Lung (tissue), 12 donors: ENCODE data around the gene UNC45B. TPM values are rescaled to one million over a fixed set of nuclear protein-coding genes. Genes with fewer than 3 reads are reported as not detected.
"Not testable (repeated sequence)": the region's sequence is repeated elsewhere in the genome, so short reads cannot be mapped to it uniquely, and the experiment has no call there.

Experiments
- ATAC-seq: fragments of 200-7000 bp; cut with Tn5 transposase; one replicate; pipeline ENCODE4 v1.9.1; 2020; ENCODE audit warnings: moderate number of reproducible peaks; ENCODE audit not compliant: insufficient read depth, low FRiP score
- DNase-seq, 3 donors: peaks; one replicate each; pipeline ENCODE4 v3.0.0-alpha.2; 2013 to 2017
- H3K27ac ChIP-seq, 2 donors: one replicate each; pipeline ENCODE4 v1.5.1; 2013; ENCODE audit warnings: mild to moderate bottlenecking in 2 of 2, moderate library complexity in 2 of 2, control low read depth in 1 of 2, inconsistent platforms in 1 of 2, low read depth in 1 of 2, low read length in 1 of 2
- H3K27me3 ChIP-seq, 3 donors: one replicate each; pipeline ENCODE4 v1.5.1; 2013; ENCODE audit warnings: low read length in 2 of 3; ENCODE audit not compliant: control insufficient read depth in 3 of 3, insufficient read depth in 3 of 3
- H3K36me3 ChIP-seq, 4 donors: one replicate each; pipeline ENCODE4 v1.5.1; 2013; ENCODE audit warnings: low read length in 4 of 4, mild to moderate bottlenecking in 1 of 4, moderate library complexity in 1 of 4; ENCODE audit not compliant: control insufficient read depth in 4 of 4, insufficient read depth in 4 of 4
- H3K4me1 ChIP-seq, 5 donors: one replicate each; pipeline ENCODE4 v1.5.1; 2013; ENCODE audit warnings: low read length in 5 of 5, mild to moderate bottlenecking in 2 of 5, moderate library complexity in 1 of 5; ENCODE audit not compliant: control insufficient read depth in 5 of 5, insufficient read depth in 5 of 5
- H3K4me3 ChIP-seq: one replicate; pipeline ENCODE4 v1.5.1; 2013; ENCODE audit warnings: mild to moderate bottlenecking, control low read depth, moderate library complexity
- H3K9ac ChIP-seq, 2 donors: one replicate each; pipeline ENCODE4 v1.5.1; 2013; ENCODE audit warnings: low read length in 2 of 2, control low read depth in 1 of 2; ENCODE audit not compliant: insufficient read depth in 1 of 2
- H3K9me3 ChIP-seq, 4 donors: one replicate each; pipeline ENCODE4 v1.5.1; 2013; ENCODE audit warnings: low read length in 3 of 4, mild to moderate bottlenecking in 1 of 4, moderate library complexity in 1 of 4; ENCODE audit not compliant: control insufficient read depth in 4 of 4, insufficient read depth in 3 of 4
- WGBS, 2 donors: extraction: QIAGEN DNeasy Blood & Tissue Kit; methylation state at CpG; one replicate each; pipeline ENCODE4 v1.1.7; 2013; 5-methylcytosine and 5-hydroxymethylcytosine counted together
- polyA plus RNA-seq, 2 donors: library from polyadenylated mRNA; stranded (reverse); fragments of 200-250 nt; gene quantifications; one replicate each; pipeline ENCODE4 v1.2.1, GENCODE V29; 2013
- total RNA-seq, 2 donors: library from RNA; depleted of rRNA in 1 of 2; stranded (reverse); fragments of >200 nt in 1 of 2; gene quantifications; one replicate each; pipeline ENCODE4 v1.2.1, GENCODE V29; 2014 to 2021
- TF ChIP-seq, protein P1 (sequence below): IDR thresholded peaks from 2 replicates; pipeline ENCODE4 v1.5.1; 2012; ENCODE audit warnings: mild to moderate bottlenecking; ENCODE audit errors: control extremely low read depth, extremely low read depth
- donor health status: control.
- donor health status: control.
- donor health status: Bipolar disorder and iron deficiency.
- donor health status: healthy.
- donor health status: DM: yes; HTN: yes; CAD: no.

UNC45B gene
- total and polyA plus RNA-seq, 4 donors: 0.06 to 1.6 (median 0.29) TPM

DNA sequence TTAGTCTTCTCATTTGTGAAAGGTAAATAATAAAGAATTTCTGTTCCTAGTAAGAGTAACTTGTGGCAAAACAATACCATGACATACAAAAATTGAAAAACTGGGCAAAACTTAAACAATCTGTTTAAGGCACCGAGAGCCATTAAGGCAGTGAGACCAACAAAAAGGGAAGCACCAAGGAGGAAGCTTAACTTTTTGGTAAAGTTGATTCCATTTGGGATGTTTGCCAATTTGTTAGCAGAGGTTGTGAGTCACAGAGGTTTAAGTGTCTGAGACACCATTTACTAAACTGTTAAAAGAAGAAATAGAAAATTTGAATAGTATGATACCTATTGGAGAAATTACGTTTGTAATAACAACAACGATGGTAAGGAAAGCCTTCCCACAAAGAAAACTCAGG, 41.7 kb downstream of the UNC45B start:
- TF ChIP-seq, protein P1, sequence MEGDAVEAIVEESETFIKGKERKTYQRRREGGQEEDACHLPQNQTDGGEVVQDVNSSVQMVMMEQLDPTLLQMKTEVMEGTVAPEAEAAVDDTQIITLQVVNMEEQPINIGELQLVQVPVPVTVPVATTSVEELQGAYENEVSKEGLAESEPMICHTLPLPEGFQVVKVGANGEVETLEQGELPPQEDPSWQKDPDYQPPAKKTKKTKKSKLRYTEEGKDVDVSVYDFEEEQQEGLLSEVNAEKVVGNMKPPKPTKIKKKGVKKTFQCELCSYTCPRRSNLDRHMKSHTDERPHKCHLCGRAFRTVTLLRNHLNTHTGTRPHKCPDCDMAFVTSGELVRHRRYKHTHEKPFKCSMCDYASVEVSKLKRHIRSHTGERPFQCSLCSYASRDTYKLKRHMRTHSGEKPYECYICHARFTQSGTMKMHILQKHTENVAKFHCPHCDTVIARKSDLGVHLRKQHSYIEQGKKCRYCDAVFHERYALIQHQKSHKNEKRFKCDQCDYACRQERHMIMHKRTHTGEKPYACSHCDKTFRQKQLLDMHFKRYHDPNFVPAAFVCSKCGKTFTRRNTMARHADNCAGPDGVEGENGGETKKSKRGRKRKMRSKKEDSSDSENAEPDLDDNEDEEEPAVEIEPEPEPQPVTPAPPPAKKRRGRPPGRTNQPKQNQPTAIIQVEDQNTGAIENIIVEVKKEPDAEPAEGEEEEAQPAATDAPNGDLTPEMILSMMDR: no peak
- Histone ChIP-seq H3K27me3 (peaks cover 0 to 2% (median 0%) of the 10 kb centered on the region in 3 donors), H3K9ac (no peak overlapping the region), H3K4me3 (no peak overlapping the region), H3K9me3 (peaks cover 0 to 1% (median 0%) of the 10 kb centered on the region in 4 donors), H3K4me1 (no peaks in the 10 kb centered on the region), H3K36me3 (peaks cover 0 to 4% (median 0%) of the 10 kb centered on the region in 4 donors), H3K27ac (no peak overlapping the region)
- ATAC-seq (no peak), DNase-seq (no peak)
- WGBS, 2 donors: 57 to 65% methylated on average over 3 of the region's 3 CpGs

DNA sequence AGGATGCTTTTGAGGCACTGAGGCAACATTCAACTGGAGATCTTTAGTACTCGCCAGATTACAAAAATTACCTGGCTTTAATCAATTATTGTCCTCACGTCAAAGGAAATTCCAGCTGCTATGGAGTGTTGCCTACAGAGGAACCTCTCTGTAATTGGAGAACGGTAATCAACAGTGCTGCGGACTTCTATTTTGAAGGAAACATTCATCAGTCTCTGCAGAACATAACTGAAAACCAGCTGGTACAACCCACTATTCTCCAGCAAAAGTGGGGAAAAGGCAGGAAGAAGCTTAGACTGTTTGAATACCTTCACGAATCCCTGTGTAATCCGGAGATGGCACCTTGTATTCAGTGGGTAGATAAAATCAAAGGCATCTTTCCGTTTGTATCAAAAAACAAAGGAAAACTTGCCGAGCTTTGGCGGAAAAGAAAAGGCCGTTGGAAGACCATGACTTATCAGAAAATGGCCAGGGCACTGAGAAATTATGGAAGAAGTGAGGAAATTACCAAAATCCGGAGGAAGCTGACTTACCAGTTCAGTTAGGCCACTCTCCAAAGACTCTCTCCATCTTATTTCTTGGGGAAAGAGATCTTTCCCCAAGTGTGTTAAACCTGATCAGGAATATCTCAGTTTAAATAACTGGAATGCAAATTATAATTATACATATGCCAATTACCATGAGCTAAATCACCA, 43.5 kb downstream of the UNC45B start:
- no peak for DNase-seq
- H3K9me3 ChIP-seq: no peaks in the 10 kb centered on the region
- 75 to 83% methylated on average over 11 of the region's 11 CpGs for WGBS, 2 donors
- H3K4me3 ChIP-seq: no peak overlapping the region
- H3K9ac ChIP-seq: no peak overlapping the region
- H3K27me3 ChIP-seq: peaks cover 0 to 2% (median 0%) of the 10 kb centered on the region in 3 donors
- no peak overlapping the region for H3K27ac ChIP-seq
- TF ChIP-seq, protein P1: no peak
- H3K36me3 ChIP-seq: peaks cover 0 to 4% (median 0%) of the 10 kb centered on the region in 4 donors
- H3K4me1 ChIP-seq: no peaks in the 10 kb centered on the region
- no peak for ATAC-seq

GRCh38 chr17:35192708-35193107, 45.1 kb downstream of the UNC45B start:
- TF ChIP-seq, protein P1: no peak
- H3K36me3 ChIP-seq: peaks cover 0 to under 1% (median 0%) of the 10 kb centered on the region in 4 donors
- H3K27ac ChIP-seq: no peak overlapping the region
- H3K4me1 ChIP-seq: no peaks in the 10 kb centered on the region
- no peak overlapping the region for H3K4me3 ChIP-seq
- H3K27me3 ChIP-seq: no peaks in the 10 kb centered on the region
- H3K9ac ChIP-seq: no peak overlapping the region
- 84 to 91% methylated on average over 8 of the region's 8 CpGs for WGBS, 2 donors
- ATAC-seq: no peak
- H3K9me3 ChIP-seq: no peaks in the 10 kb centered on the region
- DNase-seq: no peak

DNA sequence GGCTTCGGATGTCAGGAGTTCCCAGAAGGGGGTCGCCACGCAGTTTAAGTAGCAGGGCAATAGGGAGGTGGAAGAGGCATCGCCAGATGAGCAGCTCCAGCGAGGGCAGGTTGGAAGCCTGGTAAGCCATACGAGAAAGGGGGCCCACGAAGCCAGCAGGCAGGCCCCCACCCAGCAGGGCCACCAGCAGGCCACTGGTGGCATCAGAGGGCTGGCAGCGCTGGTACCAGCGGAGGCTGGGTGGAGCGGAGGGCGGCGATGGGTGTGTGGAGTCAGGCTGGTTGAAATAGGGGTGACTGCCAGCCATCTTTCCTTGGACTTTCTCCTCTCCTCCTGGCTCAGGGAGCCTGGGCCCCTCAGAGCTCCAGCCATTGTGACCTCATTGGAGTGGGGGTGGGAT, 46.4 kb downstream of the UNC45B start, which contains the start of gene SLC35G3:
Gene SLC35G3, minus strand, starts transcription at position 393 of the 400 bp plus-strand sequence. Its CDS starts 86 bp downstream, at position 307.
- DNase-seq, H3K27me3 ChIP-seq, ATAC-seq, H3K36me3 ChIP-seq, H3K4me3 ChIP-seq, H3K9me3 ChIP-seq, H3K27ac ChIP-seq, H3K4me1 ChIP-seq, H3K9ac ChIP-seq: not testable (repeated sequence)
- WGBS, 2 donors: 94 to 97% methylated on average over 12 of the region's 12 CpGs

DNA sequence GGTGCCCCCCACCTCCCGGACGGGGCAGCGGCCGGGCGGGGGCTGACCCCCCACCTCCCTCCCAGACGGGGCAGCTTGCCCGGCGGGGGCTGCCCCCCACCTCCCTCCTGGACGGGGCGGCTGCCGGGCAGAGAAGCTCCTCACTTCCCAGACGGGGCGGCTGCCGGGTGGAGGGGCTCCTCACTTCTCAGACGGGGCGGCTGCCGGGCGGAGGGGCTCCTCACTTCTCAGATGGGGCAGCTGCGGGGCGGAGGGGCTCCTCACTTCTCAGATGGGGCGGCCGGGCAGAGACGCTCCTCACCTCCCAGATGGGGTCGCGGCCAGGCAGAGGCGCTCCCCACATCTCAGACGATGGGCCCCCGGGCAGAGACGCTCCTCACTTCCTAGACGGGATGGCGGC, 47.4 kb downstream of the UNC45B start:
- H3K9ac ChIP-seq, H3K4me1 ChIP-seq, H3K9me3 ChIP-seq, ATAC-seq, H3K4me3 ChIP-seq, H3K27me3 ChIP-seq, H3K27ac ChIP-seq, H3K36me3 ChIP-seq, DNase-seq: not testable (repeated sequence)
- 94 to 97% methylated on average over 30 to 31 of the region's 31 CpGs for WGBS, 2 donors

- not testable (repeated sequence) for H3K27me3 ChIP-seq, H3K4me1 ChIP-seq, H3K9me3 ChIP-seq, H3K4me3 ChIP-seq, H3K9ac ChIP-seq, DNase-seq, ATAC-seq, H3K27ac ChIP-seq, H3K36me3 ChIP-seq
- WGBS, 2 donors: 73 to 82% methylated on average over 1 to 2 of the region's 2 CpGs
Observed at GRCh38 chr17:35202582-35202981, 55.0 kb downstream of the UNC45B start.
